ENCODE results near the gene C3orf18.
A peak's percentile ranks its signal among the peaks of the same experiment; 100 is the strongest.

The C3orf18 gene

DNA sequence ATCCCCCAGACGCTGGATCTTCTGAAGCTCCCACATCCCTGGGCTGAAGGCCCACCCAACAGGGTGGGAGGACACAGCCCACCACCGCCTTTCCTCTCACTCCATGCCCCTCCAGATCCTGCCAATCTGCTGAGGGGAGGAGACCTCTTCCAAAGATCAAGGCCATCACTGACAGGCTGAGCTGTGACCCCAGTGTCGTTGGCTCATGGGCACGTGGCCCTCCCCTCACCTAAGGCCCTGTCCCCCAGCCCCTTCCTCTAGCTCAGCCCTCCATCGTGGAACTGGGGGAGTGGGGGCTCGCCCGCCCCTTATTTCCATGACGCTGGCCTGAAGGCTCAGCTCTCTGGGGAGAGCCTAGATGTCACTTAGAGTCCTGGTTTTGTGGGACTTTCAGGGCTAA is 10.4 kb downstream of the C3orf18 start:
- intact Hi-C loops (cut with DNase I), result no loop called here
- DNase-seq, result no peak

GRCh38 chr3:50554553-50554952 is 13.0 kb downstream of the C3orf18 start:
- no peak for DNase-seq
- intact Hi-C loops (cut with DNase I), result loop anchor here (5.0 kb wide), 1 partner anchor 182 kb away; no protein-coding TSS in a partner anchor

DNA sequence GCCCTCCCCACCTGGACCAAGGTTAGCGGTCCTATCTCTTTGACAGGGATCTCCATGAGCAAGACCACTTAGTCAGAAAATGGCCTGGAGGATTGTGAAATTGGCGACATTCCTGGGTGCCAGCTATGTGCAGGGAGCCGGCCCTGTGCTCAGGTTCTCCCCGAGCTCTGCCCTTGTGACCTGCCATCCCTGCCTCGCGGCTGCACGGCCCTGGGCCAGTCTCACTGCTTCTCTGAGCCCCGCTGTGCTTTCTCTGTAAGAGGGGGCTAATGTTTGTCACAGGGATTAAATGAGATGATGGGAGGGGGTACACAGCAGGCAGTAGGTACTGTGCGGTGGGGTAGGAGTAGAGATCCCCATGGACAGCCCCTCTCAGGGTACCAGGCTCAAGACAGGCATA is 14.9 kb downstream of the C3orf18 start:
- no peak for DNase-seq
- intact Hi-C loops (cut with DNase I), result loop anchor here (5.0 kb wide), 1 partner anchor 180 kb away; no protein-coding TSS in a partner anchor

- DNase-seq, result no peak
- intact Hi-C loops (cut with DNase I), result loop anchor here (5.0 kb wide), 1 partner anchor 180 kb away; no protein-coding TSS in a partner anchor
Measured at GRCh38 chr3:50551681-50552435, 15.7 kb downstream of the C3orf18 start.

- intact Hi-C loops (cut with DNase I), result loop anchor here (5.0 kb wide), 1 partner anchor 179 kb away; no protein-coding TSS in a partner anchor
- DNase-seq, result no peak
Measured at GRCh38 chr3:50551054-50551659, 16.4 kb downstream of the C3orf18 start.

DNA sequence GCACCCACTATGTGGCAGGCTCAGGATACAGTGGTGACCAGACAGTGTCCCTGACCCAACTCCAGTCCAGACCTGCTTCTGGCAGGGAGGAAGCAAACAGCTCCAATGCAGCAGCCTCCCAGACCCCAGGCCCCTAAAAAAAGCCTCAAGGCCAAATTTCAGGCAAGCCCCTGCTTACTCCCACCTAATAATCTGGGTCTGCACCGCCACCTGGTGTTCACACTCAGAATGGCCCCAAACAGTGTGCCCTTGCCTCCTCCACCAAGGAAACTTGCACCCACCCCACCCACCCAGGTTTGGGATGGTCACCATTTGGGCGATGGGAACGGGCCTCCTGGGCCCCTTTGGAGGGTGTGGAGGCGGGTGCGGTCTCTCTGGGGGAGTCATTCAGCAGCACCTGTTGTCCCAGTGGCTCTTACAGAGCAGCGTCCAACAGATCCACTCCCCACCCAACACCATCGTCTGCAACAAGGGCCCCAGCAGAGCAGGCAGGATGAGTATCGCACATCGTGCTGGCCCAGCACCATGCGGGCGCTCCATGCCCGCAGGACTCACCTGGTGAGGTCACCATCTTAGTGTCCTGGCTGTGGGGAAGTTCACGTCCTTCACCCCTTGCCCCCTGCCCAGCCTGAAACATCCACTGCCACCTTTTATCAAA is 17.3 kb downstream of the C3orf18 start:
- DNase-seq, result peak in 7 of 10 donors; percentile 46 to 90 (median 64)
- intact Hi-C loops (cut with DNase I), result loop anchor here (5.0 kb wide), 1 partner anchor 178 kb away; no protein-coding TSS in a partner anchor

- intact Hi-C loops (cut with DNase I), result no loop called here
- DNase-seq, result no peak
Measured at GRCh38 chr3:50549226-50549625, 18.3 kb downstream of the C3orf18 start.

GRCh38 chr3:50545781-50546180 is 21.8 kb downstream of the C3orf18 start:
- no peak for DNase-seq
- intact Hi-C loops (cut with DNase I), result no loop called here

DNA sequence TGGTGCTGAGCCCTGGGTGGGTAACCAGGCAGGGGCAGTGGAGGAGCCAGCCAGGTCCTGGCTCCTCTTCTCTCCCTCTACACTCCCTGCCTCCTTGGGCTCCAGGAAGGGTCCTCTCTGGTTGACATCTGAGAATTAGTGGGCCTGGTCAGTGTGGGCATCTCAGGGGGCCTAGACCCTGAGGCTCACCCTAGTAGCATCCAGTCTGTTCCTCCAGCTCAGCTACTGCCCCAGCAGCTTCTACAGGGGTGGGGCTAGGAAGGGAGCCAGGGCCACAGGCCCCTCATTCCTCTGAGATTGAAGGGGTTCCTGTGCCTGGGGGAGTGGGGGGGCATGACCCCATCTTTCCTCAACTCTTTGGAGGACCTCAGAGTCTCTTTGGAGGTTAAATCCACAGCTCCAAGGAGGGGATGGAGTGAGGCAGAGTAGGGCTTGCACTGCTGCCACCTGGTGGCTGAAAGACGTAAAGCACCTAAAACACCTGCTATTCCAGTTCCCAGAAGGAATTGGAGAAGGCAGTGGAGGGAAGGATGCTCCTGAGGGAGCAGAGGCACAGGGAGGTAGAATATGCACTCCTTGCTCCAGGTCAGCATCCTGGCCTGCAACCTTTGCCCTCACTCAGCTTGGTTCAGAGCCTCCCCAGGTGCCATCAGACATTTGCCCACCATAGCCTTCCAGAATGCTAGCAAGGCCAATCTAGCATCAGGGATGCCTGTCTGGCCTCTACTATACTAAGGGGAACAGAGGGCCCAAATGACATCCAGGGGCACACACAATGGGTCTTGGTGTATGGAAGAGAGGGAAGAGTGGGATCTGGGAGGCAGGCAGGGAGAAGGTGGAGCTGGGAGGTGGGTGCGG is 25.1 kb downstream of the C3orf18 start:
- intact Hi-C loops (cut with DNase I), result loop anchor here (1.0 to 2.0 kb wide), 2 partner anchors 106 to 195 kb away; no protein-coding TSS in a partner anchor

GRCh38 chr3:50539356-50540286 is 27.9 kb downstream of the C3orf18 start:
- intact Hi-C loops (cut with DNase I), result no loop called here
- no peak for DNase-seq

More for the DNA sequence above, 25.1 kb downstream of the C3orf18 start:
- peak; percentile 52 to 95 (median 82) for DNase-seq

- intact Hi-C loops (cut with DNase I), result no loop called here
- DNase-seq, result no peak
Measured at GRCh38 chr3:50537421-50538129, 30.0 kb downstream of the C3orf18 start.

GRCh38 chr3:50536471-50537180 is 30.9 kb downstream of the C3orf18 start:
- DNase-seq, result peak in 6 of 10 donors; percentile 15 to 90 (median 70)
- intact Hi-C loops (cut with DNase I), result no loop called here

DNA sequence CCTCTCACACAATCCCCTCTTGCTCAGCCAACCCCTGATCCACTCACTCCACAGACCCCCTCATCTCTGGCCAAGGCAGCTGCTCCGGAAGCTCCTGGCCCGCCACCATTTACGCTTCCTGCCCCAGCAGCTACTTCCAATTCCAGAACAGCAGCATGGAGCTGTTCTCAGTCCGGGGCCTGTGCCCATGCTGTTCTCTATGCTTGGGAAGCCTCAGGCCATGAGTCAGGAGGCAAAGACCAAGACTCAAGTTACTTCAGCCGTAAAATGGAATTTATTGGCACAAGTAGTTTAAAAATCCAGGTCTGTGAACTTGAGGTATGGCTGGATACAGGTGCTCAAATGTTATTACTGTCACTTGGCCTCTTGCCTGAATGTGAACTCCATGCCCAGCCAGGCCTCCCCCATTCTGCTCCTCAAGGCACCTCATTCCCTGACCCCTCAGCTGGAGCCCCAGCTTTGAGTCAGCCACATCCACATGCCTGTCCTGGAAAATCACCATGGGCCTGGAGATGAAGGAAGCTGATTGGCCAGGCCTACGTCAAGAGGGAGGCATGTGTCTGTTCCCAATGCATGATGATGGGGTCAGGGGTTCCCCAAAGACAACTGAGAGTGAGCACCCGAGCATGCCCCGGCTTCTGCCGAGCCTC is 32.7 kb downstream of the C3orf18 start:
- intact Hi-C loops (cut with DNase I), result no loop called here
- DNase-seq, result no peak

DNA sequence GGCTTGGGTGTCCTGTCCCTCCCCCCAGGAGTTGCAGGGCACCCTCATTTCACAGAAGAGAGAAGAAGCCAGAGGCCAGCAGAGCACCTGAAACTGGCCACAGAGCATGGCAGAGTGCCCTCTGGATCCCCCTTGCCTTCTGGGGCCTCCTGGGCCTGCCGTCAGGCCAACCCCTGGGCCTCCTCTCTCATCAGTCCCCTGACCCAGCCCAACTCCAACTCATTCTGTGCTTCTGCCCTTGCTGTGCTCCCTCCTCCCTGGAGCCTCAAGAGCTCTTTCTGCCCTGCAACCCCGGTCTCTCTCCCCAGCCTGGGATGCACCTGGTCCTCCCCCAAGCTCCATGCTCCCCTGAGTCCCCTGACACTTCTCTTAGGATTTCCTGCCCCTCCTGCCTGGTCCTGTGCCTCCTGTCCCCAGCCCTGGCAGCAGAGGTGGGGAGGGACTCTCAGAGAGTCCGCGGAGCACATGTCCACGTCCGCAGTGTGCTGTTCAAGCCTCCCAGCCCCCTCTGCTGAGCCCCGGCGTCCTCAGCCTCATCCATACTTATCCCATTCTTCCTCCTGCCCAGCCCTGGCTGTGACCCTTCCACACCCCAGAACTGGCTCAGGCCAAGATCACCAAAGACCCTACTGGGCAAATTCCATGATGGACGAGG is 33.6 kb downstream of the C3orf18 start:
- intact Hi-C loops (cut with DNase I), result no loop called here
- DNase-seq, result no peak

DNA sequence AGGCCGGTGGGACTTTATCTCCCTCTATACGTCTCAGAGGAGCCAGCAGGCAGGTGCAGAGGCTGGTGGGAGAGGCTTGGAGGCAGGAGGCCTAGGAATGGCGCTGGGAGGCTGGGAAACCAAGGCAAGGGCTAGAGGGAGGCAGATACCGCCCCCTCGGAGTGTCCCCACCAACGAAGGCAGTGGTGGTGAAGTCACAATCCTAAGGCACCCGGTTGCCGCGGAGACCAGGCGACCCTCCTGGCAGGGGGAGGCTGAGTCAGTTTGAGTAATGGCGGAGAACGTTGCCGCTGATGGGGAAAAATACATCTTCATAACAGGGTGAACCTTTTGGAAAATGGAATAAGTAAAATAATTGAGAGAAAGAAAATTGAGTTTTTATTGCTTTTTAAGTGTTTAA is 34.2 kb downstream of the C3orf18 start:
- intact Hi-C loops (cut with DNase I), result no loop called here
- DNase-seq, result no peak

DNA sequence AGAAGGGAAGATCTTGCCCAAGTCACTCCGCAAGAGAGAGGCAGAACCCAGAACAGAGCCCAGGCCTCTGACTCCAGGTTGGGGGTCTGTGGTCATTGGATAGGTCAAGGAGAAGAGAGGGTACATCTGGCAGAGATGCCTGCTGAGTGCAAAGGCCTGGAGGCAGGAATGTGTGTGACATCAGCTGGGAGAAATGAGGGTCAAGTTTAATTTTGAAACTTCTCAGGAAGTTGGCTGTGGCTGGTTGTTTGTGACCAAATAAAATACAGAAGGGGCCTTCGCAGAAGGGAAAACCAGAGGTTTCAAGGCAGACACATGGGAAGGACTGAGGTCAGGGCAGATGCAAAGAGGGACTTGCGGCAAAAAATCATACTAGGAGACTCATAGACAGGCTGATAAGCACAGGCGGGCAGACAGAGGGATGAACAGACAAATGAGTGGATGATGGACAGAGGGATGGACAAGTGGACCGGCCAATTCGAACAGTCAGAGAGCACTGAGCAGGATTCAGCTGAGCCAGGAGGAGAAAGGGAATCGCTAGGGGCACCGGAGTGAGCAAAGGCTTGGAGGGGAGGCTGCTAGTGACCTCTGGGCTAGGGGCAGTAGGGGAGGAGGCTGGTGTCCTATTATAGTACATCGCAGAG is 35.4 kb downstream of the C3orf18 start:
- DNase-seq, result no peak
- intact Hi-C loops (cut with DNase I), result no loop called here

Measured in posterior cingulate gyrus (tissue), 11 donors.